Esophagus muscularis mucosa (tissue), 4 donors: ENCODE measurements around the gene SLC27A2.

Experiments
- EP300 ChIP-seq: sonication (generic); formaldehyde crosslinking; IDR thresholded peaks from one replicate; pipeline ENCODE4 v1.6.1; 2017; ENCODE audit warnings: antibody characterized with exemption
- POLR2A ChIP-seq: fragments of 450-650 bp; IDR thresholded peaks from one replicate; pipeline ENCODE4 v1.6.1; 2017; ENCODE audit warnings: antibody characterized with exemption, moderate library complexity, mild to moderate bottlenecking, low read depth
- POLR2AphosphoS5 ChIP-seq, 2 donors: sonication (generic); formaldehyde crosslinking; IDR thresholded peaks; one replicate each; pipeline ENCODE4 v1.6.1; 2017; ENCODE audit warnings: antibody characterized with exemption in 2 of 2
- TF ChIP-seq, protein P1 (sequence below), 3 experiments: fragments of 200-600 bp in 2 of 3; fragments of 450-650 bp in 1 of 3; sonication (generic) in 2 of 3; IDR thresholded peaks; one replicate each; pipeline ENCODE4 v1.5.1; 2017 to 2019; ENCODE audit warnings: antibody characterized with exemption in 3 of 3, mild to moderate bottlenecking in 2 of 3, moderate library complexity in 1 of 3

GRCh38 chr15:50236433-50236832 lies 54.4 kb downstream of the SLC27A2 start:
- TF ChIP-seq POLR2A (no peak), POLR2AphosphoS5 (IDR thresholded peaks at IDR 0.05) (no peak), EP300 (no peak)
- TF ChIP-seq, protein P1, sequence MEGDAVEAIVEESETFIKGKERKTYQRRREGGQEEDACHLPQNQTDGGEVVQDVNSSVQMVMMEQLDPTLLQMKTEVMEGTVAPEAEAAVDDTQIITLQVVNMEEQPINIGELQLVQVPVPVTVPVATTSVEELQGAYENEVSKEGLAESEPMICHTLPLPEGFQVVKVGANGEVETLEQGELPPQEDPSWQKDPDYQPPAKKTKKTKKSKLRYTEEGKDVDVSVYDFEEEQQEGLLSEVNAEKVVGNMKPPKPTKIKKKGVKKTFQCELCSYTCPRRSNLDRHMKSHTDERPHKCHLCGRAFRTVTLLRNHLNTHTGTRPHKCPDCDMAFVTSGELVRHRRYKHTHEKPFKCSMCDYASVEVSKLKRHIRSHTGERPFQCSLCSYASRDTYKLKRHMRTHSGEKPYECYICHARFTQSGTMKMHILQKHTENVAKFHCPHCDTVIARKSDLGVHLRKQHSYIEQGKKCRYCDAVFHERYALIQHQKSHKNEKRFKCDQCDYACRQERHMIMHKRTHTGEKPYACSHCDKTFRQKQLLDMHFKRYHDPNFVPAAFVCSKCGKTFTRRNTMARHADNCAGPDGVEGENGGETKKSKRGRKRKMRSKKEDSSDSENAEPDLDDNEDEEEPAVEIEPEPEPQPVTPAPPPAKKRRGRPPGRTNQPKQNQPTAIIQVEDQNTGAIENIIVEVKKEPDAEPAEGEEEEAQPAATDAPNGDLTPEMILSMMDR (IDR thresholded peaks at IDR 0.05), result no peak
